ENCODE results near the gene CPTP.

Gene CPTP

GRCh38 chr1:1324524-1325287 lies at the start of gene CPTP, which contains the start of gene INTS11:
Gene CPTP, plus strand, starts transcription at chr1:1324802. Its CDS starts 2,109 bp downstream, at chr1:1326911.
Gene INTS11, minus strand, starts transcription at chr1:1324660. Its CDS starts 52 bp downstream, at chr1:1324608.
- ChIA-PET CTCF (interaction anchor here (0.9 to 1.4 kb wide), 2 partner anchors 47 to 202 kb away, joined by 3 to 4 read pairs; no protein-coding TSS in a partner anchor), POLR2A (interaction anchor here (0.7 kb wide), 1 partner anchor 74 kb away, joined by 3 read pairs; no protein-coding TSS in a partner anchor)
- DNase-seq (ENCODE audit: extremely low spot score): peak; percentile 99
- no peak for TF ChIP-seq CTCF (IDR thresholded peaks at IDR 0.05; ENCODE audit: control extremely low read depth, extremely low read depth, low read depth, missing control alignments)

GRCh38 chr1:1274931-1275431 lies 49.6 kb upstream of the CPTP start:
- TF ChIP-seq CTCF (IDR thresholded peaks at IDR 0.05; ENCODE audit: control extremely low read depth, extremely low read depth, low read depth, missing control alignments): no peak
- POLR2A ChIA-PET: no interaction called here

GRCh38 chr1:1275836-1276235 lies 48.8 kb upstream of the CPTP start:
- CTCF ChIA-PET: interaction anchor here (1.4 kb wide), 1 partner anchor 16 kb away, joined by 4 read pairs; no protein-coding TSS in a partner anchor
- no peak for DNase-seq (ENCODE audit: extremely low spot score)
- no peak for TF ChIP-seq CTCF (IDR thresholded peaks at IDR 0.05; ENCODE audit: control extremely low read depth, extremely low read depth, low read depth, missing control alignments)
- POLR2A ChIA-PET: no interaction called here

More at GRCh38 chr1:1274931-1275431, 49.6 kb upstream of the CPTP start:
- no peak for DNase-seq (ENCODE audit: extremely low spot score)
- CTCF ChIA-PET: interaction anchor here (1.3 to 1.4 kb wide), 2 partner anchors 17 to 25 kb away, joined by 3 to 4 read pairs; no protein-coding TSS in a partner anchor

GRCh38 chr1:1278620-1279019 lies 46.0 kb upstream of the CPTP start:
- POLR2A ChIA-PET: interaction anchor here (0.6 kb wide), 1 partner anchor 1109 kb away, joined by 3 read pairs; no protein-coding TSS in a partner anchor
- CTCF ChIA-PET: interaction anchor here (0.7 to 1.1 kb wide), 2 partner anchors 13 to 277 kb away, joined by 3 read pairs; no protein-coding TSS in a partner anchor
- no peak for DNase-seq (ENCODE audit: extremely low spot score)
- TF ChIP-seq CTCF (IDR thresholded peaks at IDR 0.05; ENCODE audit: control extremely low read depth, extremely low read depth, low read depth, missing control alignments): no peak

GRCh38 chr1:1279028-1279427 lies 45.6 kb upstream of the CPTP start:
- ChIA-PET CTCF (interaction anchor here (1.1 kb wide), 1 partner anchor 12 kb away, joined by 3 read pairs; no protein-coding TSS in a partner anchor), POLR2A (no interaction called here)
- TF ChIP-seq CTCF (IDR thresholded peaks at IDR 0.05; ENCODE audit: control extremely low read depth, extremely low read depth, low read depth, missing control alignments): no peak
- no peak for DNase-seq (ENCODE audit: extremely low spot score)

GRCh38 chr1:1280782-1281481 lies 43.7 kb upstream of the CPTP start:
- DNase-seq (ENCODE audit: extremely low spot score): no peak
- TF ChIP-seq CTCF (IDR thresholded peaks at IDR 0.05; ENCODE audit: control extremely low read depth, extremely low read depth, low read depth, missing control alignments): no peak
- ChIA-PET POLR2A (no interaction called here), CTCF (interaction anchor here (0.9 to 1.5 kb wide), 4 partner anchors 11 to 158 kb away, joined by 3 to 4 read pairs (median 4); no protein-coding TSS in a partner anchor)
